B cell (primary cell): ENCODE results near the gene GTF3C2. TPM values are rescaled to one million over a fixed set of nuclear protein-coding genes. Genes with fewer than 3 reads are reported as not detected.

ENCODE experiments used
- ATAC-seq: fragments of 200-7000 bp; cut with Tn5 transposase; one replicate; pipeline ENCODE4 v1.10.0; 2021; ENCODE audit warnings: low read depth, mild to moderate bottlenecking, moderate number of reproducible peaks, moderate library complexity
- CTCF ChIA-PET: fragments of 350-600 bp; sonication (Branson Sonifier 250); formaldehyde crosslinking; loops from one replicate; lab custom pipeline; 2021; ENCODE audit warnings: antibody characterized with exemption, inconsistent platforms; lab: Charles Lee
- POLR2A ChIA-PET: fragments of 350-600 bp; sonication (Branson Sonifier 250); formaldehyde crosslinking; loops from one replicate; lab custom pipeline; 2021; ENCODE audit warnings: antibody characterized with exemption; lab: Charles Lee
- DNase-seq: peaks from one replicate; pipeline ENCODE4 v3.0.0; 2013
- H2AFZ ChIP-seq: 2 replicates; pipeline ENCODE4 v1.6.1; 2012; ENCODE audit warnings: mild to moderate bottlenecking, low read depth, low read length; ENCODE audit not compliant: insufficient read depth, poor library complexity, severe bottlenecking
- H3K27ac ChIP-seq, 2 donors: 1 replicate in 1 of 2; 2 replicates in 1 of 2; pipeline ENCODE4 v1.5.1; 2012 to 2013; ENCODE audit warnings: low read length in 2 of 2, mild to moderate bottlenecking in 2 of 2, moderate library complexity in 1 of 2
- H3K27me3 ChIP-seq, 4 experiments: fragments of 200-600 bp in 1 of 4; sonication (generic) in 1 of 4; replicated peaks in 1 of 4; 1 replicate in 2 of 4; 2 replicates in 2 of 4; pipeline versions ENCODE4 v1.6.1 to v1.7.0; 2013 to 2016; ENCODE audit warnings: low read length in 3 of 4, mild to moderate bottlenecking in 2 of 4, mixed read lengths in 1 of 4, moderate library complexity in 1 of 4; ENCODE audit not compliant: insufficient read depth in 4 of 4, control insufficient read depth in 3 of 4; ENCODE audit errors: control extremely low read depth in 1 of 4
- H3K36me3 ChIP-seq, 2 experiments: replicated peaks in 1 of 2; 1 replicate in 1 of 2; 2 replicates in 1 of 2; pipeline versions ENCODE4 v1.6.1 to v1.7.1; 2013; ENCODE audit warnings: low read length in 1 of 2; ENCODE audit not compliant: insufficient read depth in 2 of 2, control insufficient read depth in 1 of 2; ENCODE audit errors: control extremely low read depth in 1 of 2, extremely low read depth in 1 of 2
- H3K4me1 ChIP-seq, 2 donors: fragments of 200-600 bp in 1 of 2; sonication (generic) in 1 of 2; 1 replicate in 1 of 2; 2 replicates in 1 of 2; pipeline versions ENCODE4 v1.5.1 to v1.6.1; 2013 to 2017; ENCODE audit warnings: low read length in 2 of 2; ENCODE audit not compliant: control insufficient read depth in 2 of 2, insufficient read depth in 2 of 2
- H3K4me2 ChIP-seq: replicated peaks from 2 replicates; pipeline ENCODE3; 2012; ENCODE audit warnings: mild to moderate bottlenecking, low read depth, low read length; ENCODE audit not compliant: poor library complexity, severe bottlenecking
- H3K4me3 ChIP-seq, 5 experiments: fragments of 200-600 bp in 1 of 5; sonication (generic) in 1 of 5; 1 replicate in 3 of 5; 2 replicates in 2 of 5; pipeline versions ENCODE4 v1.5.1 to v1.7.0; 2011 to 2016; ENCODE audit warnings: low read length in 4 of 5, mild to moderate bottlenecking in 4 of 5, low read depth in 2 of 5, control low read depth in 1 of 5, moderate library complexity in 1 of 5; ENCODE audit not compliant: insufficient read depth in 1 of 5; ENCODE audit errors: control extremely low read depth in 1 of 5, extremely low read depth in 1 of 5
- H3K79me2 ChIP-seq: fragments of 200-600 bp; sonication (generic); one replicate; pipeline ENCODE4 v1.6.0; 2016; ENCODE audit warnings: low read length; ENCODE audit not compliant: control insufficient read depth, insufficient read depth
- H3K9ac ChIP-seq: fragments of 200-600 bp; sonication (generic); 2 replicates; pipeline ENCODE4 v1.6.1; 2017; ENCODE audit warnings: mild to moderate bottlenecking, low read length, moderate library complexity
- H3K9me3 ChIP-seq, 3 donors: one replicate each; pipeline versions ENCODE4 v1.6.1 to v1.7.1; 2013; ENCODE audit warnings: low read length in 2 of 3; ENCODE audit not compliant: control insufficient read depth in 2 of 3, insufficient read depth in 1 of 3; ENCODE audit errors: control extremely low read depth in 1 of 3
- H4K20me1 ChIP-seq: 2 replicates; pipeline ENCODE4 v1.6.0; 2012; ENCODE audit warnings: mild to moderate bottlenecking, low read length; ENCODE audit not compliant: insufficient read depth, control insufficient read depth, poor library complexity, severe bottlenecking
- H3K27ac Mint-ChIP-seq: one replicate; pipeline ENCODE4 v1.8.0; 2021; ENCODE audit warnings: mixed read lengths
- H3K27me3 Mint-ChIP-seq: one replicate; pipeline ENCODE4 v1.8.0; 2021; ENCODE audit warnings: mixed read lengths
- H3K4me1 Mint-ChIP-seq: one replicate; pipeline ENCODE4 v1.8.0; 2021; ENCODE audit warnings: mixed read lengths
- H3K4me3 Mint-ChIP-seq: one replicate; pipeline ENCODE4 v1.8.0; 2021; ENCODE audit warnings: mixed read lengths
- H3K9me3 Mint-ChIP-seq: one replicate; pipeline ENCODE4 v1.8.0; 2022; ENCODE audit warnings: mixed read lengths; ENCODE audit not compliant: insufficient read depth
- EZH2 ChIP-seq: IDR thresholded peaks from 2 replicates; pipeline ENCODE4 v1.6.1; 2012; ENCODE audit warnings: borderline replicate concordance, low read depth, mild to moderate bottlenecking, moderate library complexity, low read length; ENCODE audit not compliant: insufficient read depth, poor library complexity, severe bottlenecking
- WGBS: methylation state at CpG from one replicate; pipeline ENCODE4 v1.1.5; 2013; ENCODE audit warnings: missing lambda C conversion rate; ENCODE audit not compliant: insufficient coverage; 5-methylcytosine and 5-hydroxymethylcytosine counted together
- intact Hi-C: fragments of 100-400 bp; cut with micrococcal nuclease; formaldehyde crosslinking; loops from one replicate; pipeline ENCODE4 v1.10.0; 2022
- polyA plus RNA-seq: library from polyadenylated mRNA; depleted of rRNA; stranded (reverse); fragments of >200 nt; gene quantifications from 2 replicates; pipeline ENCODE4 v1.2.3, GENCODE V29; 2012
- total RNA-seq, 2 donors: library from RNA; stranded (reverse); fragments of 120-200 nt in 1 of 2; gene quantifications; 1 replicate in 1 of 2; 2 replicates in 1 of 2; pipeline versions ENCODE4 v1.2.3 to v1.2.4, GENCODE V29; 2013 to 2022
- TF ChIP-seq, protein P1 (sequence below): fragments of 200-600 bp; IDR thresholded peaks from one replicate; pipeline ENCODE4 v1.8.0; 2022; ENCODE audit warnings: antibody characterized with exemption, mild to moderate bottlenecking

GTF3C2 gene
- total and polyA plus RNA-seq, 2 donors (not counting 1 experiment from before 2014, with no cell fraction given) = 84.8 to 121 TPM

DNA sequence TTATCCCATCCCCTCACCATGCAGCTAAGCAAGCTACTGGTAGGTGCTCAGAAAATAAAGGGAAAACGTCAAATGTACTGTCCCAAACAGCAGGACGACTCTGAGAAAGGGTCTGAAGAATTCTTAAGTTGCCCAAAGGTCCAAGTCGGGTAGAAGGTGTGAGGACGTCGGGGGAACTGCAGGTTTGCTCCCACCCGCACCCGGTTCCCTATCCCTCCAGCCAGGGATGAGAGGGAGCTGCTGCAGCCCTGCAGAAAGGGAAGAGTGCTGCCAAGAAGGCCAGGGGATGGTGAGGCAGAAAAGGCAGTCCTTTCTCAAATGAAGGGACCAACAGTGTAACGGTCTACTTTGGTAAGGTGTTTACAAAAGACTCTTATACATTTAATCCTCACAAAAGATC, 41.4 kb downstream of the GTF3C2 start:
- Histone ChIP-seq H3K4me1 (no peaks in the 10 kb centered on the region), H3K36me3 (peaks cover 4 to 19% of the 10 kb centered on the region in 2 experiments), H3K79me2 (peaks cover 9% of the 10 kb centered on the region), H3K27me3 (no peaks in the 10 kb centered on the region), H3K27ac (no peak overlapping the region), H3K4me2 (no peak overlapping the region), H4K20me1 (peaks cover 11% of the 10 kb centered on the region), H3K4me3 (no peak overlapping the region), H3K9me3 (no peaks in the 10 kb centered on the region), H3K9ac (no peak overlapping the region), H2AFZ (no peak overlapping the region)
- WGBS = 97% methylated on average over 7 of the region's 8 CpGs
- Mint-ChIP-seq H3K27ac (no peak overlapping the region), H3K4me3 (no peak overlapping the region), H3K27me3 (no peaks in the 10 kb centered on the region), H3K4me1 (no peaks in the 10 kb centered on the region), H3K9me3 (no peaks in the 10 kb centered on the region)
- ChIA-PET CTCF (interaction anchor here (1.5 to 1.8 kb wide), 2 partner anchors 12 to 35 kb away, joined by 3 to 9 read pairs; no protein-coding TSS in a partner anchor), POLR2A (no interaction called here)
- ATAC-seq = no peak
- intact Hi-C loops = no loop called here
- DNase-seq = no peak
- TF ChIP-seq, protein P1, sequence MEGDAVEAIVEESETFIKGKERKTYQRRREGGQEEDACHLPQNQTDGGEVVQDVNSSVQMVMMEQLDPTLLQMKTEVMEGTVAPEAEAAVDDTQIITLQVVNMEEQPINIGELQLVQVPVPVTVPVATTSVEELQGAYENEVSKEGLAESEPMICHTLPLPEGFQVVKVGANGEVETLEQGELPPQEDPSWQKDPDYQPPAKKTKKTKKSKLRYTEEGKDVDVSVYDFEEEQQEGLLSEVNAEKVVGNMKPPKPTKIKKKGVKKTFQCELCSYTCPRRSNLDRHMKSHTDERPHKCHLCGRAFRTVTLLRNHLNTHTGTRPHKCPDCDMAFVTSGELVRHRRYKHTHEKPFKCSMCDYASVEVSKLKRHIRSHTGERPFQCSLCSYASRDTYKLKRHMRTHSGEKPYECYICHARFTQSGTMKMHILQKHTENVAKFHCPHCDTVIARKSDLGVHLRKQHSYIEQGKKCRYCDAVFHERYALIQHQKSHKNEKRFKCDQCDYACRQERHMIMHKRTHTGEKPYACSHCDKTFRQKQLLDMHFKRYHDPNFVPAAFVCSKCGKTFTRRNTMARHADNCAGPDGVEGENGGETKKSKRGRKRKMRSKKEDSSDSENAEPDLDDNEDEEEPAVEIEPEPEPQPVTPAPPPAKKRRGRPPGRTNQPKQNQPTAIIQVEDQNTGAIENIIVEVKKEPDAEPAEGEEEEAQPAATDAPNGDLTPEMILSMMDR = no peak
- no peak for TF ChIP-seq EZH2

DNA sequence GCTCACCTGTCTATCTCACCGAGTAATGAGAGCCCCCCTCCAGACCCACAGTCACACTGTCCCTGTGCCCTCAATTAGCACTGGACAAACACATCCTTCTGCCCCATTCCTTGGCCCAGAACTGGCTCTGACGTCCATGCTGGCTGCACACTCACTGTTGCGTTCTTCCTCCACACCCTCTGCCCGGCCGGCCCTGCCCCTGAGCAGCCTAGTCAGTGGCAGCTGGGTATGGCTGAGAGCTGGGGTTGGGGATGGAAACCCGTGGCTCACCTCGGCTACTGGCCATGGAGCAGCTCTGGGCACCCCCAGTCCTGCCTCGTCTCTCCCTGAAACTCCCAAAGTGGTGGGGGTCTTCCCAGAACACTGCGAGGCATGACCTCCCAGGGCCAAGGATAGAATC, 41.9 kb downstream of the GTF3C2 start:
- H3K9ac ChIP-seq = no peak overlapping the region
- peaks cover 4 to 21% of the 10 kb centered on the region in 2 experiments for H3K36me3 ChIP-seq
- DNase-seq (no peak), ATAC-seq (no peak)
- H3K4me3 ChIP-seq = no peak overlapping the region
- H2AFZ ChIP-seq = no peak overlapping the region
- POLR2A ChIA-PET = no interaction called here
- Mint-ChIP-seq H3K27ac (no peak overlapping the region), H3K9me3 (no peaks in the 10 kb centered on the region), H3K4me3 (no peak overlapping the region), H3K27me3 (no peaks in the 10 kb centered on the region), H3K4me1 (no peaks in the 10 kb centered on the region)
- intact Hi-C loops = no loop called here
- H3K4me2 ChIP-seq = no peak overlapping the region
- no peaks in the 10 kb centered on the region for H3K9me3 ChIP-seq
- TF ChIP-seq, protein P1 = no peak
- TF ChIP-seq EZH2 = no peak
- peaks cover 11% of the 10 kb centered on the region for H4K20me1 ChIP-seq
- WGBS = 95% methylated on average over 7 of the region's 9 CpGs
- no peaks in the 10 kb centered on the region for H3K27me3 ChIP-seq
- H3K4me1 ChIP-seq = no peaks in the 10 kb centered on the region
- H3K27ac ChIP-seq = no peak overlapping the region
- CTCF ChIA-PET = interaction anchor here (1.5 to 1.8 kb wide), 2 partner anchors 11 to 35 kb away, joined by 3 to 9 read pairs; no protein-coding TSS in a partner anchor
- peaks cover 5% of the 10 kb centered on the region for H3K79me2 ChIP-seq
